AG04450 (cell line): ENCODE results near the gene ATXN7L2. TPM values are rescaled to one million over a fixed set of nuclear protein-coding genes. Genes with fewer than 3 reads are reported as not detected.

Experiments used
- CTCF ChIA-PET: fragments of 300-600, 350-600 bp; formaldehyde crosslinking; extraction: SDS; loops from one replicate; lab custom pipeline; 2022; ENCODE audit warnings: antibody characterized with exemption, inconsistent platforms; lab: Charles Lee
- POLR2A ChIA-PET: fragments of 350-600 bp; formaldehyde crosslinking; extraction: SDS; loops from one replicate; lab custom pipeline; 2021; ENCODE audit warnings: antibody characterized with exemption, inconsistent platforms; lab: Yijun Ruan, JAX
- DNase-seq: peaks from one replicate; pipeline ENCODE4 v3.0.0-alpha.2; 2011; ENCODE audit warnings: low read depth, low spot score
- H3K27ac ChIP-seq: one replicate; pipeline ENCODE4 v1.5.1; 2012; ENCODE audit warnings: low read depth, low read length, control low read depth
- H3K27me3 ChIP-seq: one replicate; pipeline ENCODE4 v1.6.0; 2012; ENCODE audit warnings: low read length; ENCODE audit not compliant: control insufficient read depth, insufficient read depth
- H3K4me3 ChIP-seq: 2 replicates; pipeline ENCODE4 v1.5.1; 2011; ENCODE audit warnings: mild to moderate bottlenecking, low read depth, low read length, control low read depth
- H3K9me3 ChIP-seq: 2 replicates; pipeline ENCODE4 v1.5.1; 2012; ENCODE audit warnings: low read length; ENCODE audit not compliant: control insufficient read depth, insufficient read depth
- polyA plus RNA-seq: library from polyadenylated mRNA; depleted of rRNA; stranded (reverse); fragments of >200 nt; gene quantifications from 2 replicates; pipeline ENCODE4 v1.2.3, GENCODE V29; 2011
- TF ChIP-seq, protein P1 (sequence below): IDR thresholded peaks from 2 replicates; pipeline ENCODE4 v1.5.1; 2011; ENCODE audit warnings: low read depth, low read length, control low read depth, inconsistent platforms

The ATXN7L2 gene
- polyA plus RNA-seq, 1 experiment = 1.5 TPM

- CTCF ChIA-PET = interaction anchor here (0.7 to 37.0 kb wide), 6 partner anchors 16 to 223 kb away, joined by 4 to 1351 read pairs (median 12); partner anchors contain the start of genes CYB561D1 and GPR61
- POLR2A ChIA-PET = no interaction called here
- H3K4me3 ChIP-seq = no peak overlapping the region
- peaks cover 13% of the 10 kb centered on the region for H3K27me3 ChIP-seq
- H3K9me3 ChIP-seq = no peaks in the 10 kb centered on the region
- no peak overlapping the region for H3K27ac ChIP-seq
- no peak for DNase-seq
- TF ChIP-seq, protein P1, sequence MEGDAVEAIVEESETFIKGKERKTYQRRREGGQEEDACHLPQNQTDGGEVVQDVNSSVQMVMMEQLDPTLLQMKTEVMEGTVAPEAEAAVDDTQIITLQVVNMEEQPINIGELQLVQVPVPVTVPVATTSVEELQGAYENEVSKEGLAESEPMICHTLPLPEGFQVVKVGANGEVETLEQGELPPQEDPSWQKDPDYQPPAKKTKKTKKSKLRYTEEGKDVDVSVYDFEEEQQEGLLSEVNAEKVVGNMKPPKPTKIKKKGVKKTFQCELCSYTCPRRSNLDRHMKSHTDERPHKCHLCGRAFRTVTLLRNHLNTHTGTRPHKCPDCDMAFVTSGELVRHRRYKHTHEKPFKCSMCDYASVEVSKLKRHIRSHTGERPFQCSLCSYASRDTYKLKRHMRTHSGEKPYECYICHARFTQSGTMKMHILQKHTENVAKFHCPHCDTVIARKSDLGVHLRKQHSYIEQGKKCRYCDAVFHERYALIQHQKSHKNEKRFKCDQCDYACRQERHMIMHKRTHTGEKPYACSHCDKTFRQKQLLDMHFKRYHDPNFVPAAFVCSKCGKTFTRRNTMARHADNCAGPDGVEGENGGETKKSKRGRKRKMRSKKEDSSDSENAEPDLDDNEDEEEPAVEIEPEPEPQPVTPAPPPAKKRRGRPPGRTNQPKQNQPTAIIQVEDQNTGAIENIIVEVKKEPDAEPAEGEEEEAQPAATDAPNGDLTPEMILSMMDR = no peak
Measured at GRCh38 chr1:109514846-109515245, 31.1 kb downstream of the ATXN7L2 start.

DNA sequence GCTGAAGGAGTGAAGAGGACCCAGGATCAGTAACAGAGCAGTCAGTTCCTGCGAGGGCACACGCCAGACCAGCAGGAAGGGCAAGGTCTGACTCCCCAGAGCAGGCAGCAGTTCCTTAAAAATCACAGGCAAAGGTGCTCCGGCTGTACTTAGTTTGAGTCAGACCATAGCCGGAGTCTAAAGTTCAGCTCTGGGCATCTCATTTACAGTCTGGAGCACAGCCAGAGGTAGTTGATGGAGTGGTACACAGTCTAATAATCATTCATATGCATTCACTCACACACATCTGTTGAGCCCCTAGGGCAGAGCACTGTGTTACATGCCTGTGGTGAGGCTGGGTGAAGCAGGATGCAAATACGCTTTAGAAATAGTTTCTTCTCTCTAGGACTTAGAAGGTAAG lies 33.2 kb downstream of the ATXN7L2 start:
- TF ChIP-seq, protein P1 = no peak
- Histone ChIP-seq H3K4me3 (no peak overlapping the region), H3K27me3 (peaks cover 19% of the 10 kb centered on the region), H3K9me3 (no peaks in the 10 kb centered on the region), H3K27ac (no peak overlapping the region)
- DNase-seq = no peak
- POLR2A ChIA-PET = interaction anchor here (0.7 kb wide), 1 partner anchor 57 kb away, joined by 3 read pairs; no protein-coding TSS in a partner anchor
- CTCF ChIA-PET = interaction anchor here (1.0 to 37.0 kb wide), 5 partner anchors 17 to 123 kb away, joined by 3 to 1351 read pairs (median 9); partner anchors contain the start of genes CYB561D1 and GPR61

DNA sequence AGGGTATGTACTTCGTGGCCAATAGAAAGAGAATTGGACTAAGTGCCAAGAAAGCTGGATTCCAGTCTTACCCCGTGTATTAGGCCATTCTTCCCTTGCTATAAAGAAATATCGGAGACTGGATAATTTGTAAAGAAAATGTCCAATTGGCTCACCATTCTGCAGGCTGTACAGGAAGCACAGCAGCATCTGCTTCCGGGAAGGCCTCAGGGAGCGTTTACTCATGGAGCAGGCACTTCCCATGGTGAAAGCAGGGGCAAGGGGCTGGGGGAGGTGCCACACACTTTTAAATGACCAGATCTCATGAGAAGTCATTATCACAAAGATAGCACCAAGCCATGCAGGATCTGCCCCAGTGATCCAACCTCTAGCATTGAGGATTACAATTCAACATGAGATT lies 33.6 kb downstream of the ATXN7L2 start:
- no peak overlapping the region for H3K4me3 ChIP-seq
- H3K27me3 ChIP-seq = peaks cover 22% of the 10 kb centered on the region
- POLR2A ChIA-PET = no interaction called here
- no peak for DNase-seq
- TF ChIP-seq, protein P1 = no peak
- no peaks in the 10 kb centered on the region for H3K9me3 ChIP-seq
- no peak overlapping the region for H3K27ac ChIP-seq
- CTCF ChIA-PET = interaction anchor here (1.0 to 37.0 kb wide), 4 partner anchors 17 to 27 kb away, joined by 3 to 1351 read pairs (median 10); partner anchors contain the start of genes CYB561D1 and GPR61

GRCh38 chr1:109521002-109521951 lies 37.6 kb downstream of the ATXN7L2 start:
- CTCF ChIA-PET = interaction anchor here (0.6 to 1.9 kb wide), 6 partner anchors 11 to 127 kb away, joined by 3 to 14 read pairs (median 4); no protein-coding TSS in a partner anchor
- Histone ChIP-seq H3K27me3 (peaks cover 36% of the 10 kb centered on the region), H3K27ac (no peak overlapping the region), H3K4me3 (no peak overlapping the region), H3K9me3 (no peaks in the 10 kb centered on the region)
- TF ChIP-seq, protein P1 = no peak
- POLR2A ChIA-PET = no interaction called here
- no peak for DNase-seq
